PC-9 (cell line): ENCODE results near the gene B3GNT3. TPM values are rescaled to one million over a fixed set of nuclear protein-coding genes. Genes with fewer than 3 reads are reported as not detected.

Source experiments
- BruUV-seq: library from RNA; stranded (reverse); fragments of 400-500 nt; replicated peaks from 2 replicates; lab custom pipeline; 2021; lab: Mats Ljungman, UMichigan
- CTCF ChIA-PET: fragments of 300-600 bp; sonication (Branson Sonifier 250); formaldehyde crosslinking; loops from one replicate; lab custom pipeline; 2022; ENCODE audit warnings: antibody characterized with exemption; lab: Charles Lee
- POLR2A ChIA-PET: fragments of 300-600 bp; sonication (Branson Sonifier 250); formaldehyde crosslinking; loops from one replicate; lab custom pipeline; 2022; ENCODE audit warnings: antibody characterized with exemption; ENCODE audit not compliant: unreplicated experiment; lab: Charles Lee
- DNase-seq, 2 experiments: peaks; one replicate each; pipeline versions ENCODE4 v3.0.0 to v3.0.0-alpha.2; 2015 to 2022; ENCODE audit warnings: mixed read lengths in 1 of 2
- H2AFZ ChIP-seq: fragments of 200-600 bp; sonication (generic); 2 replicates; pipeline ENCODE4 v1.8.1; 2017; ENCODE audit warnings: antibody characterized with exemption
- H3F3A ChIP-seq: fragments of 200-600 bp; sonication (generic); 2 replicates; pipeline ENCODE4 v1.8.1; 2017; ENCODE audit warnings: antibody characterized with exemption, mild to moderate bottlenecking, low read depth; ENCODE audit not compliant: insufficient read depth
- H3K27ac ChIP-seq: fragments of 200-600 bp; sonication (generic); 2 replicates; pipeline ENCODE4 v1.6.1; 2016; ENCODE audit warnings: mixed run types
- H3K27me3 ChIP-seq: fragments of 200-600 bp; sonication (generic); 2 replicates; pipeline ENCODE4 v1.6.1; 2016; ENCODE audit warnings: low read depth, mixed run types; ENCODE audit not compliant: insufficient read depth
- H3K36me3 ChIP-seq: fragments of 200-600 bp; sonication (generic); 2 replicates; pipeline ENCODE4 v1.6.1; 2016; ENCODE audit warnings: low read depth, mixed run types
- H3K4me1 ChIP-seq: fragments of 200-600 bp; sonication (generic); replicated peaks from 2 replicates; pipeline ENCODE4 v1.6.1; 2016; ENCODE audit warnings: mixed run types; ENCODE audit not compliant: insufficient read depth
- H3K4me2 ChIP-seq: fragments of 200-600 bp; sonication (generic); 2 replicates; pipeline ENCODE4 v1.6.1; 2017; ENCODE audit warnings: mixed run types
- H3K4me3 ChIP-seq: fragments of 200-600 bp; sonication (generic); 2 replicates; pipeline ENCODE4 v1.6.1; 2016; ENCODE audit warnings: mixed run types
- H3K79me2 ChIP-seq: fragments of 200-600 bp; sonication (generic); 2 replicates; pipeline ENCODE4 v1.6.1; 2017; ENCODE audit warnings: low read depth, mixed run types
- H3K9me2 ChIP-seq: fragments of 200-600 bp; sonication (generic); 2 replicates; pipeline ENCODE4 v1.8.1; 2017; ENCODE audit warnings: mild to moderate bottlenecking; ENCODE audit not compliant: insufficient read depth
- H3K9me3 ChIP-seq: fragments of 200-600 bp; sonication (generic); 2 replicates; pipeline ENCODE4 v1.8.1; 2016; ENCODE audit warnings: low read depth; ENCODE audit not compliant: insufficient read depth
- H4K20me1 ChIP-seq: fragments of 200-600 bp; sonication (generic); 2 replicates; pipeline ENCODE4 v1.8.1; 2017; ENCODE audit not compliant: insufficient read depth
- CTCF ChIP-seq: fragments of 200-600 bp; sonication (generic); conservative IDR thresholded peaks from 2 replicates; pipeline ENCODE4 v1.6.1; 2017; ENCODE audit warnings: mixed run types, antibody characterized with exemption, mild to moderate bottlenecking, moderate library complexity
- EZH2 ChIP-seq: fragments of 200-600 bp; sonication (generic); IDR thresholded peaks from 2 replicates; pipeline ENCODE4 v1.8.0; 2017; ENCODE audit warnings: antibody characterized with exemption, low read depth
- intact Hi-C: fragments of 100-400 bp; cut with micrococcal nuclease; formaldehyde crosslinking; loops from one replicate; pipeline ENCODE4 v1.10.0; 2022; ENCODE audit not compliant: unreplicated experiment
- total RNA-seq: library from RNA; stranded (reverse); gene quantifications from 2 replicates; pipeline ENCODE4 v1.2.3, GENCODE V29; 2021

The B3GNT3 gene
- total RNA-seq, 1 experiment from 2014 or later: 65.9 TPM

- POLR2A ChIA-PET: no interaction called here
- no TSS peak for BruUV-seq
These were observed 39.6 kb downstream of the B3GNT3 start for GRCh38 chr19:17834350-17835181.

GRCh38 chr19:17835182-17836006 lies 40.5 kb downstream of the B3GNT3 start:
- no peak overlapping the region for H3K4me2 ChIP-seq
- H3K4me3 ChIP-seq: no peak overlapping the region
- intact Hi-C loops: no loop called here
- H3F3A ChIP-seq: peaks cover 13% of the 10 kb centered on the region
- no peaks in the 10 kb centered on the region for H3K79me2 ChIP-seq
- TF ChIP-seq CTCF (no peak), EZH2 (no peak)
- no peaks in the 10 kb centered on the region for H3K4me1 ChIP-seq
- CTCF ChIA-PET: no interaction called here
- no peaks in the 10 kb centered on the region for H3K36me3 ChIP-seq
- no peak for DNase-seq
- H3K27ac ChIP-seq: no peak overlapping the region
- no peaks in the 10 kb centered on the region for H3K27me3 ChIP-seq
- no peaks in the 10 kb centered on the region for H3K9me2 ChIP-seq
- POLR2A ChIA-PET: no interaction called here
- BruUV-seq: no TSS peak
- no peaks in the 10 kb centered on the region for H4K20me1 ChIP-seq
- H2AFZ ChIP-seq: no peak overlapping the region
- no peaks in the 10 kb centered on the region for H3K9me3 ChIP-seq

More at GRCh38 chr19:17834350-17835181, 39.6 kb downstream of the B3GNT3 start:
- Histone ChIP-seq H3K4me2 (no peak overlapping the region), H3K27me3 (no peaks in the 10 kb centered on the region), H3K27ac (no peak overlapping the region), H3K9me2 (no peaks in the 10 kb centered on the region), H3K79me2 (0 out of 2 replicates have a peak, but pooled peaks cover 3% of the 10 kb centered on the region), H3K36me3 (no peaks in the 10 kb centered on the region), H3K4me1 (peaks cover 4% of the 10 kb centered on the region), H3K4me3 (no peak overlapping the region), H4K20me1 (no peaks in the 10 kb centered on the region), H2AFZ (no peak overlapping the region), H3F3A (peaks cover 18% of the 10 kb centered on the region), H3K9me3 (no peaks in the 10 kb centered on the region)
- intact Hi-C loops: no loop called here
- DNase-seq: no peak
- CTCF ChIA-PET: interaction anchor here (0.6 to 0.7 kb wide), 2 partner anchors 19 to 174 kb away, joined by 3 read pairs; no protein-coding TSS in a partner anchor
- TF ChIP-seq CTCF (no peak; the same call in 1 of the 2 replicates), EZH2 (no peak)

- ChIA-PET CTCF (no interaction called here), POLR2A (no interaction called here)
- H3K9me2 ChIP-seq: no peaks in the 10 kb centered on the region
- H3F3A ChIP-seq: peaks cover 15% of the 10 kb centered on the region
- TF ChIP-seq EZH2 (no peak), CTCF (no peak)
- no peak overlapping the region for H3K27ac ChIP-seq
- no peak overlapping the region for H2AFZ ChIP-seq
- DNase-seq: no peak
- no peak overlapping the region for H3K4me3 ChIP-seq
- no peaks in the 10 kb centered on the region for H3K36me3 ChIP-seq
- H3K9me3 ChIP-seq: no peaks in the 10 kb centered on the region
- BruUV-seq: no TSS peak
- H3K27me3 ChIP-seq: no peaks in the 10 kb centered on the region
- no peaks in the 10 kb centered on the region for H4K20me1 ChIP-seq
- intact Hi-C loops: no loop called here
- H3K79me2 ChIP-seq: no peaks in the 10 kb centered on the region
- H3K4me2 ChIP-seq: no peak overlapping the region
- H3K4me1 ChIP-seq: peaks cover 4% of the 10 kb centered on the region
These were observed 41.6 kb downstream of the B3GNT3 start for GRCh38 chr19:17836530-17836929.
